ENCODE data around the gene ACAA2.
"Not testable (repeated sequence)": the region's sequence is repeated elsewhere in the genome, so short reads cannot be mapped to it uniquely, and the experiment has no call there.

The ACAA2 gene

DNA sequence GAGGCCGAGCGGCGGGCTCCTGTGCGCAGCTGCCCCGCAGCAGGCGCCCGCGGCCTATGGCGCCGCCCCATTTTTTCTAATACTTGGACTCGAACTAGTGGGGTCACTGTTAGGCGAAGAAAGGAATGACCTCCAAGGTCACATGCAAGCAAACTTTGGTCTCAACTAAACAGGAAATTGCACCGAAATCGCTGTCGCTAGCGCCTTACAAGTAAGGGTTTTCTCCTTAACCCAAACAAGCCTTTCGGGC, 339 bp downstream of the ACAA2 start:
- peak; percentile 43 for DNase-seq (ENCODE audit: low read depth)

GRCh38 chr18:49812286-49813068, 856 bp downstream of the ACAA2 start:
- TF ChIP-seq, protein P1, sequence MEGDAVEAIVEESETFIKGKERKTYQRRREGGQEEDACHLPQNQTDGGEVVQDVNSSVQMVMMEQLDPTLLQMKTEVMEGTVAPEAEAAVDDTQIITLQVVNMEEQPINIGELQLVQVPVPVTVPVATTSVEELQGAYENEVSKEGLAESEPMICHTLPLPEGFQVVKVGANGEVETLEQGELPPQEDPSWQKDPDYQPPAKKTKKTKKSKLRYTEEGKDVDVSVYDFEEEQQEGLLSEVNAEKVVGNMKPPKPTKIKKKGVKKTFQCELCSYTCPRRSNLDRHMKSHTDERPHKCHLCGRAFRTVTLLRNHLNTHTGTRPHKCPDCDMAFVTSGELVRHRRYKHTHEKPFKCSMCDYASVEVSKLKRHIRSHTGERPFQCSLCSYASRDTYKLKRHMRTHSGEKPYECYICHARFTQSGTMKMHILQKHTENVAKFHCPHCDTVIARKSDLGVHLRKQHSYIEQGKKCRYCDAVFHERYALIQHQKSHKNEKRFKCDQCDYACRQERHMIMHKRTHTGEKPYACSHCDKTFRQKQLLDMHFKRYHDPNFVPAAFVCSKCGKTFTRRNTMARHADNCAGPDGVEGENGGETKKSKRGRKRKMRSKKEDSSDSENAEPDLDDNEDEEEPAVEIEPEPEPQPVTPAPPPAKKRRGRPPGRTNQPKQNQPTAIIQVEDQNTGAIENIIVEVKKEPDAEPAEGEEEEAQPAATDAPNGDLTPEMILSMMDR (conservative IDR thresholded peaks at IDR 0.05; ENCODE audit: low read depth, low read length) = no peak
- peak overlapping the region; percentile 81 for H3K4me3 ChIP-seq (ENCODE audit: low read depth, low read length)
- no peak for DNase-seq (ENCODE audit: low read depth)

More for the DNA sequence above, 339 bp downstream of the ACAA2 start:
- H3K4me3 ChIP-seq (ENCODE audit: low read depth, low read length) = peak overlapping the region; percentile 81
- TF ChIP-seq, protein P1 (conservative IDR thresholded peaks at IDR 0.05; ENCODE audit: low read depth, low read length) = no peak

DNA sequence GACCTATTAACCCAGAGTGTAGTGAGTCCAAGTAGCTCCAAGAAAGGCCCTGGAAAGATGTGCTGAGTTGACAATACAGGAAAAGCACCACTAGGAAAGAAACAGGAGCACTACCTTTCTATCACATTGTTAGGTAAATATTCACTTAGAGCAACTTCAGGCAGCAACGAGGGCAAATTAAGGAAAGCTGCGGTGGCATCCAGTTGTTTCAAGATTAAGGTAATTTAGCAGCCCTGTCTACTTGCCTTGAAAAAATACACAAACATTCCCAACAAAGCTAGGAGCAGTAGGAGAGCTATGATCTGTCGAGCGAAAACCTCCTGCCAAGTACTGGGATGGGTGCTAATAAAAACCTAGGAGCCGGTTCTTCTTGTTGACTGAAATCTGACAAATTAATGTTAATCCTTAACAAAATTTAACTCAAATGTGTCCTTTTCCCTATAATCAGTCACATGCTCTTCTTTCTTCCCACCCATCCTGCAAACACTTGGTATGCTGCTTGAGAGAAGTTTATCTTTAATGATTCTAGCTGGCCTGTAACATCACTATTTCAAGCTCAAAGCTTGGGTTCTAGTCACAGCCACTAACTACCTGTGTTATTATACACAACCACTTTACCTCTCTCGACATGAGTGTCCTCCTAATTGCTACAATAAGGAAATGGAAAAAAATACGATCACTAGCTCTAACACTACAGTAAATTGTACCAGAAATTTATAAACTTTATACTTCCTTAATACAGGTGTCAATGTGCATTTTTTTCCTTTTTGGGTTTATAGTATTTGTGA, 2.0 kb downstream of the ACAA2 start:
- H3K4me3 ChIP-seq (ENCODE audit: low read depth, low read length) = no peak overlapping the region
- TF ChIP-seq, protein P1 (conservative IDR thresholded peaks at IDR 0.05; ENCODE audit: low read depth, low read length) = no peak
- DNase-seq (ENCODE audit: low read depth) = no peak

DNA sequence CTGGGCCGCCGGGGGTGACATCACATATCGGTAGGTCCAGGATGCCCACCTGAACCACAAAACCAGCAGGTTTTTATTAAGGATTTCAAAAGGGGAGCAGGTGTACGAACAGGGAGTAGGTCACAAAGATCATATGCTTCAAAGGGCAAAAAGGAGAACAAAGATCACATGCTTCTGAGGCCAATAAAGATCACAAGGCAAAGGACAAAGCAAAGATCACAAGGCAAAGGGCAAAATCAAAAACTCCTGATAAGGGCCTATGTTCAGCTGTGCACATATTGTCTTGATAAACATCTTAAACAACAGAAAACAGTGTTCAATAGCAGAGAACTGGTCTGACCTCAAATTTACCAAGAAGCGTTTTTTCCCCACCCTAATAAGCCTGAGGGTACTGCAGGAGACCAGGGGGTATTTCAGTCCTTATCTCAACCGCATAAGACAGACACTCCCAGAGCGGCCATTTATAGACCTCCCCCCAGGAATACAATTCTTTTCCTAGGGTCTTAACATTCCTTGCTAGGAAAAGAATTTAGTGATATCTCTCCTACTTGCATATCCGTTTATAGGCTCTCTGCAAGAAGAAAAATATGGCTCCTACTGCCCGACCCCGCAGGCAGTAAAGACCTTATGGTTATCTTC, 4.7 kb downstream of the ACAA2 start:
- not testable (repeated sequence) for DNase-seq (ENCODE audit: low read depth); H3K4me3 ChIP-seq (ENCODE audit: low read depth, low read length)

GRCh38 chr18:49804096-49804495, 9.2 kb downstream of the ACAA2 start:
- no peak for DNase-seq (ENCODE audit: low read depth)
- H3K4me3 ChIP-seq (ENCODE audit: low read depth, low read length) = no peak overlapping the region
- TF ChIP-seq, protein P1 (conservative IDR thresholded peaks at IDR 0.05; ENCODE audit: low read depth, low read length) = no peak

- DNase-seq (ENCODE audit: low read depth) = no peak
- TF ChIP-seq, protein P1 (conservative IDR thresholded peaks at IDR 0.05; ENCODE audit: low read depth, low read length) = no peak
- H3K4me3 ChIP-seq (ENCODE audit: low read depth, low read length) = no peak overlapping the region
Observed at GRCh38 chr18:49802623-49803022, 10.7 kb downstream of the ACAA2 start.

GRCh38 chr18:49800491-49800890, 12.8 kb downstream of the ACAA2 start:
- not testable (repeated sequence) for H3K4me3 ChIP-seq (ENCODE audit: low read depth, low read length); DNase-seq (ENCODE audit: low read depth)

DNA sequence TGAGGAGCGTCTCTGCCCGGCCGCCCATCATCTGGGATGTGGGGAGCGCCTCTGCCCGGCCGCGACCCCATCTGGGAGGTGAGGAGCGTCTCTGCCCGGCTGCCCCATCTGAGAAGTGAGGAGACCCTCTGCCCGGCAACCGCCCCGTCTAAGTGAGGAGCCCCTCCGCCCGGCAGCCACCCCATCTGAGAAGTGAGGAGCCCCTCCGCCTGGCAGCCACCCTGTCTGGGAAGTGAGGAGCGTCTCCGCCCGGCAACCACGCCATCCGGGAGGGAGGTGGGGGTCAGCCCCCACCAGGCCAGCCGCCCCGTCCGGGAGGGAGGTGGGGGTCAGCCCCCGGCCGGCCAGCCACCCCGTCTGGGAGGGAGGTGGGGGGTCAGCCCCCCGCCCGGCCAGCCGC, 13.5 kb downstream of the ACAA2 start:
- DNase-seq (ENCODE audit: low read depth); H3K4me3 ChIP-seq (ENCODE audit: low read depth, low read length): not testable (repeated sequence)

Data from choroid plexus epithelial cell (primary cell).